ENCODE data around the gene TEPSIN.

GRCh38 chr17:81209141-81209540 is 29.7 kb downstream of the TEPSIN start:
- TF ChIP-seq CTCF (conservative IDR thresholded peaks at IDR 0.05 in 1 of 2, IDR thresholded peaks at IDR 0.05 in 1 of 2; ENCODE audit: low read depth in 1 of 2, low read length in 2 of 2): no peak
- no peak for TF ChIP-seq EZH2 (IDR thresholded peaks at IDR 0.05; ENCODE audit: low read length, missing control alignments)

Measured in fibroblast of lung (primary cell).